Hepatocyte (in vitro differentiated cells): Measurements from ENCODE around the gene RPS14.

Experiments
- EZH2 ChIP-seq: fragments of 200-600 bp; sonication (generic); IDR thresholded peaks from 2 replicates; pipeline ENCODE4 v1.6.1; 2016; ENCODE audit warnings: antibody characterized with exemption, mild to moderate bottlenecking, borderline replicate concordance
- TF ChIP-seq, protein P1 (sequence below): fragments of 200-600 bp; sonication (generic); IDR thresholded peaks from 2 replicates; pipeline ENCODE4 v1.5.1; 2016; ENCODE audit warnings: antibody characterized with exemption, mild to moderate bottlenecking; ENCODE audit not compliant: poor library complexity

DNA sequence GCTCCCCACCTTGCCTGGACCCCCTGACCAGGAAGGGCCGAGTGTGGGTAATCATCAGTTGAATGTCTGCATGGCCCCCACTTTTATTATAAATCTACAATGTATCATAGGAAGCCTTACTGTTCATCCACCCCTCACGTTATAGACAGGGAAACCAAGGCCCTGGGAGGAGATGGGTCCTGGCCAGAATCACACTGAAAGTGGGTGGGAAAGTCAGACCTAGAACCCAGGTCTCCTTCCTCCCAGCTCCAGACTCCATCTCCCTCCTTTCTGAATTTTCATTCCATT, 53.9 kb downstream of the RPS14 start:
- TF ChIP-seq, protein P1, sequence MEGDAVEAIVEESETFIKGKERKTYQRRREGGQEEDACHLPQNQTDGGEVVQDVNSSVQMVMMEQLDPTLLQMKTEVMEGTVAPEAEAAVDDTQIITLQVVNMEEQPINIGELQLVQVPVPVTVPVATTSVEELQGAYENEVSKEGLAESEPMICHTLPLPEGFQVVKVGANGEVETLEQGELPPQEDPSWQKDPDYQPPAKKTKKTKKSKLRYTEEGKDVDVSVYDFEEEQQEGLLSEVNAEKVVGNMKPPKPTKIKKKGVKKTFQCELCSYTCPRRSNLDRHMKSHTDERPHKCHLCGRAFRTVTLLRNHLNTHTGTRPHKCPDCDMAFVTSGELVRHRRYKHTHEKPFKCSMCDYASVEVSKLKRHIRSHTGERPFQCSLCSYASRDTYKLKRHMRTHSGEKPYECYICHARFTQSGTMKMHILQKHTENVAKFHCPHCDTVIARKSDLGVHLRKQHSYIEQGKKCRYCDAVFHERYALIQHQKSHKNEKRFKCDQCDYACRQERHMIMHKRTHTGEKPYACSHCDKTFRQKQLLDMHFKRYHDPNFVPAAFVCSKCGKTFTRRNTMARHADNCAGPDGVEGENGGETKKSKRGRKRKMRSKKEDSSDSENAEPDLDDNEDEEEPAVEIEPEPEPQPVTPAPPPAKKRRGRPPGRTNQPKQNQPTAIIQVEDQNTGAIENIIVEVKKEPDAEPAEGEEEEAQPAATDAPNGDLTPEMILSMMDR, result no peak
- no peak for TF ChIP-seq EZH2
